Vagina (tissue), 2 donors: ENCODE results near the gene ARSB. TPM values are rescaled to one million over a fixed set of nuclear protein-coding genes. Genes with fewer than 3 reads are reported as not detected.

Experiments
- DNase-seq, 2 donors: peaks; one replicate each; pipeline ENCODE4 v3.0.0-alpha.2; 2017; ENCODE audit errors: extremely low spot score in 2 of 2
- H3K27ac ChIP-seq: fragments of 200-600 bp; sonication (generic); one replicate; pipeline ENCODE4 v1.5.1; 2019
- H3K27me3 ChIP-seq: fragments of 200-600 bp; sonication (generic); one replicate; pipeline ENCODE4 v1.5.1; 2019
- H3K36me3 ChIP-seq, 2 donors: fragments of 200-600 bp; sonication (generic); one replicate each; pipeline ENCODE4 v1.5.1; 2017 to 2019
- H3K4me1 ChIP-seq: fragments of 200-600 bp; sonication (generic); one replicate; pipeline ENCODE4 v1.5.1; 2019
- H3K4me3 ChIP-seq, 2 donors: fragments of 200-600 bp; sonication (generic); 1 replicate in 1 of 2; 2 replicates in 1 of 2; pipeline ENCODE4 v1.5.1; 2016 to 2019
- H3K9me3 ChIP-seq: fragments of 200-600 bp; sonication (generic); one replicate; pipeline ENCODE4 v1.5.1; 2019
- CTCF ChIP-seq, 3 experiments: fragments of 450-650 bp in 2 of 3; fragments of 200-600 bp in 1 of 3; sonication (generic) in 1 of 3; IDR thresholded peaks; one replicate each; pipeline ENCODE4 v1.5.1; 2017 to 2019; ENCODE audit warnings: antibody characterized with exemption in 3 of 3, mild to moderate bottlenecking in 2 of 3, moderate library complexity in 2 of 3
- POLR2A ChIP-seq, 2 donors: fragments of 450-650 bp; IDR thresholded peaks; one replicate each; pipeline ENCODE4 v1.6.1; 2017; ENCODE audit warnings: antibody characterized with exemption in 2 of 2, mild to moderate bottlenecking in 2 of 2, moderate library complexity in 2 of 2
- POLR2AphosphoS5 ChIP-seq, 2 donors: sonication (generic); formaldehyde crosslinking; IDR thresholded peaks; one replicate each; pipeline ENCODE4 v1.9.0; 2017; ENCODE audit warnings: antibody characterized with exemption in 2 of 2, mild to moderate bottlenecking in 2 of 2, low read depth in 1 of 2; ENCODE audit not compliant: insufficient read depth in 1 of 2
- intact Hi-C: fragments of 100-400 bp; cut with DNase I; formaldehyde crosslinking; loops from one replicate; pipeline ENCODE4 v1.15.1; 2023
- total RNA-seq: library from RNA; depleted of rRNA; stranded (reverse); fragments of >200 nt; gene quantifications from one replicate; pipeline ENCODE4 v1.2.3, GENCODE V29; 2016

The ARSB gene
- total RNA-seq, 1 donor from 2014 or later: 12.3 TPM

DNA sequence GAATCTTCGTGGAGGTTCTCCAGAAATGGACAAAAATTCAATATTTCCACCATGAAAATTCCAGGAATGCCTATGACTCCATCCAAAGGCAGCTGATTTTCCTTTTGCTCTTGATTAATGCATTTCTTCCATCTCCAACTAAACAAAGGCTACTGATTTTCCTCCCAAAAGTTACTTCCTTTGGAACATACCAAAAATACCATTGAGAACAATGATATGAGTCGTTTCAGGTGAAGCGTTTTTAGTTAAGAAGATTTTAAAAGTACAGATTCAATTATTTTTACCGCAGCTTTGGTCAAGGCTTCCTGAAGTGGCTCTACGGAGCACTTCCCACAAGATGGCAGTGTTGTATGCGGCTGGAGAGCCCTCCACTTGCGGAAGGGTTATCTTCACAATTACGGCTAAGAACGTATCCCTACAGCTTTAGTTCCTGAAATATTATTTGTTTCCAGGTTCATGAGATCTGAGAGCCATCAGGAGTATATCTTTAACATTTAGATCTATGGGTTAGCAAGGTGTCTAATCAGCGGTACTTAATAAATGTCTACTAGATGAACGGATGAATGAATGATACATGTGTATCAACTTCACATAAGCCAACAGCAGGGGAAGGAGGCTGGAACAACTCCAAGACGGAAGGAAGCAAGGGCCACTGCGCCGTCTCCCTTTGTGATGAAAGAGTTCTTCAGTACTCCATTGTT lies 35.9 kb upstream of the ARSB start:
- no peaks in the 10 kb centered on the region for H3K9me3 ChIP-seq
- no peaks in the 10 kb centered on the region for H3K27me3 ChIP-seq
- TF ChIP-seq POLR2AphosphoS5 (IDR thresholded peaks at IDR 0.05; ENCODE audit: insufficient read depth in 1 of 2, low read depth in 1 of 2) (no peak), CTCF (IDR thresholded peaks at IDR 0.05) (peak; percentile 37 to 56 (median 44))
- no peaks in the 10 kb centered on the region for H3K36me3 ChIP-seq
- H3K4me1 ChIP-seq: no peaks in the 10 kb centered on the region
- no peak for DNase-seq
- intact Hi-C loops: loop anchor here (10.0 kb wide), 1 partner anchor 444 kb away; no protein-coding TSS in a partner anchor
- peak overlapping the region in 1 of 2 donors; percentile 11 for H3K4me3 ChIP-seq
- H3K27ac ChIP-seq: no peak overlapping the region

DNA sequence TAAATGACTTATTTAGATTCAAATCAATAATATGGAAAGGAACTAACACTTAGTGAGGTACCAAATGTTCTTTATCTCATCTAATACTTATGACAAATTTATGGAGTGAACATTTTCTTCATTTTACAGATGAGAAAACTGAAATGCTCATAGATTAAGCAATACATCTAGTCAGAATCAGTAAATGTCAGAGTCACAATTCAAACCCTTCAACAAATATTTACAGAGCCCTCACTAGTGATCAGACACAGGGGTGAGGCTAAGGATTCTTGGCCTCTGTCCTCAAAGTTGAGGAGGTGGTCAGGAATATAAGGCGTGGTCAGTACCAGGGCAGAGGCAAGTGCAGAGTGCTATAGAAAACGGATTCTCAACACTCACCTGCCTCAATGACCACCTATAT lies 29.5 kb upstream of the ARSB start:
- Histone ChIP-seq H3K4me3 (no peak overlapping the region), H3K9me3 (no peaks in the 10 kb centered on the region), H3K27me3 (no peaks in the 10 kb centered on the region), H3K4me1 (no peaks in the 10 kb centered on the region), H3K27ac (no peak overlapping the region), H3K36me3 (no peaks in the 10 kb centered on the region)
- no peak for DNase-seq
- TF ChIP-seq POLR2AphosphoS5 (IDR thresholded peaks at IDR 0.05; ENCODE audit: insufficient read depth in 1 of 2, low read depth in 1 of 2) (no peak), POLR2A (IDR thresholded peaks at IDR 0.05) (no peak), CTCF (IDR thresholded peaks at IDR 0.05) (no peak)
- intact Hi-C loops: no loop called here

DNA sequence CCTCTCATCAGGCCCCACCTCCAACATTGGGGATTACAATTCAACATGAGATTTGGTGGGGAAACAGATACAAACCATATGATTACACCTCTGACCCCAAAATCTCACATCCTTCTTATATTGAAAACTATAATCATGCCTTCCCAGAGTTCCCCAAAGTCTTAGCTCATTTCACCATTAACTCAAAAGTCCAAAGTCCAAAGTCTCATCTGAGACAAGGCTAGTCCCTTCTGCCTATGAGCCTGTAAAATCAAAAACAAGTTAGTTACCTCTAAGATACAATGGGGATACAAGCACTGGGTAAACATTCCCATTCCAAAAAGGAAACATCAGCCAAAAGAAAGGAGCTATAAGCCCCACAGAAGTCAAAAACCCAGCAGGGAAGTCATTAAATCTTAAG lies 26.8 kb upstream of the ARSB start:
- no peaks in the 10 kb centered on the region for H3K4me1 ChIP-seq
- H3K9me3 ChIP-seq: no peaks in the 10 kb centered on the region
- no peak overlapping the region for H3K4me3 ChIP-seq
- no peaks in the 10 kb centered on the region for H3K36me3 ChIP-seq
- TF ChIP-seq POLR2AphosphoS5 (IDR thresholded peaks at IDR 0.05; ENCODE audit: insufficient read depth in 1 of 2, low read depth in 1 of 2): no peak
- TF ChIP-seq POLR2A (IDR thresholded peaks at IDR 0.05): no peak
- no peak for TF ChIP-seq CTCF (IDR thresholded peaks at IDR 0.05)
- intact Hi-C loops: no loop called here
- no peak overlapping the region for H3K27ac ChIP-seq
- H3K27me3 ChIP-seq: no peaks in the 10 kb centered on the region
- DNase-seq: no peak

- DNase-seq: no peak
- H3K4me1 ChIP-seq: no peaks in the 10 kb centered on the region
- no peaks in the 10 kb centered on the region for H3K9me3 ChIP-seq
- no peak for TF ChIP-seq POLR2AphosphoS5 (IDR thresholded peaks at IDR 0.05; ENCODE audit: insufficient read depth in 1 of 2, low read depth in 1 of 2)
- TF ChIP-seq CTCF (IDR thresholded peaks at IDR 0.05): no peak
- TF ChIP-seq POLR2A (IDR thresholded peaks at IDR 0.05): no peak
- H3K36me3 ChIP-seq: no peaks in the 10 kb centered on the region
- H3K27ac ChIP-seq: no peak overlapping the region
- H3K4me3 ChIP-seq: no peak overlapping the region
- no peaks in the 10 kb centered on the region for H3K27me3 ChIP-seq
- intact Hi-C loops: no loop called here
Observed at GRCh38 chr5:79011219-79011836, 26.2 kb upstream of the ARSB start.

- Histone ChIP-seq H3K27ac (no peak overlapping the region), H3K4me3 (no peak overlapping the region), H3K4me1 (no peaks in the 10 kb centered on the region), H3K36me3 (no peaks in the 10 kb centered on the region), H3K9me3 (no peaks in the 10 kb centered on the region), H3K27me3 (no peaks in the 10 kb centered on the region)
- intact Hi-C loops: no loop called here
- DNase-seq: no peak
- TF ChIP-seq CTCF (IDR thresholded peaks at IDR 0.05) (no peak), POLR2A (IDR thresholded peaks at IDR 0.05) (no peak), POLR2AphosphoS5 (IDR thresholded peaks at IDR 0.05; ENCODE audit: insufficient read depth in 1 of 2, low read depth in 1 of 2) (no peak)
Observed at GRCh38 chr5:79008362-79008761, 23.3 kb upstream of the ARSB start.
